Endothelial cell of umbilical vein (primary cell): Measurements from ENCODE around the gene NGEF.

Experiments
- CTCF ChIP-seq, 2 donors: IDR thresholded peaks; 1 replicate in 1 of 2; 2 replicates in 1 of 2; pipeline ENCODE4 v1.5.1; 2011; ENCODE audit warnings: low read length in 2 of 2, mild to moderate bottlenecking in 2 of 2, moderate library complexity in 2 of 2, control low read depth in 1 of 2, inconsistent platforms in 1 of 2, low read depth in 1 of 2; ENCODE audit not compliant: insufficient read depth in 1 of 2; ENCODE audit errors: extremely low read depth in 1 of 2
- EZH2 ChIP-seq: IDR thresholded peaks from 2 replicates; pipeline ENCODE4 v1.6.1; 2012; ENCODE audit warnings: borderline replicate concordance, low read depth, mild to moderate bottlenecking, moderate library complexity, low read length, inconsistent platforms; ENCODE audit not compliant: severe bottlenecking
- JUN ChIP-seq: IDR thresholded peaks from 2 replicates; pipeline ENCODE4 v1.6.1; 2011; ENCODE audit warnings: borderline replicate concordance, low read depth; ENCODE audit not compliant: insufficient read length, insufficient read depth
- MAX ChIP-seq: IDR thresholded peaks from 2 replicates; pipeline ENCODE4 v1.6.1; 2011; ENCODE audit not compliant: insufficient read depth, insufficient read length
- POLR2A ChIP-seq: IDR thresholded peaks from 2 replicates; pipeline ENCODE4 v1.6.1; 2012; ENCODE audit warnings: low read depth, mild to moderate bottlenecking, control low read depth, low read length

- TF ChIP-seq EZH2 (no peak), POLR2A (no peak), CTCF (IDR thresholded peaks at IDR 0.05; ENCODE audit: extremely low read depth in 1 of 2, insufficient read depth in 1 of 2, low read depth in 1 of 2, low read length in 2 of 2) (no peak), JUN (no peak), MAX (no peak)
These were observed 83.0 kb downstream of the NGEF start for GRCh38 chr2:232930059-232930400.
